ENCODE measurements around the gene INCA1. TPM values are rescaled to one million over a fixed set of nuclear protein-coding genes. Genes with fewer than 3 reads are reported as not detected.
A peak's percentile ranks its signal among the peaks of the same experiment; 100 is the strongest.

The INCA1 gene
- total RNA-seq, 4 donors from 2014 or later = 1.0 to 2.3 (median 1.4) TPM

GRCh38 chr17:5014357-5014756 lies 17.0 kb upstream of the INCA1 start:
- no peak for DNase-seq
- Histone ChIP-seq H3K9me3 (no peaks in the 10 kb centered on the region), H3K36me3 (peaks cover 32 to 56% of the 10 kb centered on the region in 2 donors), H3K27me3 (no peaks in the 10 kb centered on the region), H3K4me1 (no peaks in the 10 kb centered on the region), H3K4me3 (replicated peaks in 1 of 3) (no peak overlapping the region), H3K27ac (no peak overlapping the region)
- WGBS, 2 donors = 94% methylated on average over 2 to 4 of the region's 4 CpGs
- TF ChIP-seq CTCF (IDR thresholded peaks at IDR 0.05) (no peak), POLR2A (IDR thresholded peaks at IDR 0.05) (no peak)
- intact Hi-C loops (cut with DNase I) = no loop called here

GRCh38 chr17:5011928-5012327 lies 14.6 kb upstream of the INCA1 start:
- no peaks in the 10 kb centered on the region for H3K9me3 ChIP-seq
- H3K4me3 ChIP-seq (replicated peaks in 1 of 3) = no peak overlapping the region
- no peaks in the 10 kb centered on the region for H3K27me3 ChIP-seq
- no peaks in the 10 kb centered on the region for H3K4me1 ChIP-seq
- DNase-seq = no peak
- peaks cover 45 to 66% of the 10 kb centered on the region in 2 donors for H3K36me3 ChIP-seq
- TF ChIP-seq CTCF (IDR thresholded peaks at IDR 0.05) (no peak), POLR2A (IDR thresholded peaks at IDR 0.05) (no peak)
- H3K27ac ChIP-seq = no peak overlapping the region
- 78 to 84% methylated on average over 6 of the region's 6 CpGs for WGBS, 2 donors
- intact Hi-C loops (cut with DNase I) = no loop called here

DNA sequence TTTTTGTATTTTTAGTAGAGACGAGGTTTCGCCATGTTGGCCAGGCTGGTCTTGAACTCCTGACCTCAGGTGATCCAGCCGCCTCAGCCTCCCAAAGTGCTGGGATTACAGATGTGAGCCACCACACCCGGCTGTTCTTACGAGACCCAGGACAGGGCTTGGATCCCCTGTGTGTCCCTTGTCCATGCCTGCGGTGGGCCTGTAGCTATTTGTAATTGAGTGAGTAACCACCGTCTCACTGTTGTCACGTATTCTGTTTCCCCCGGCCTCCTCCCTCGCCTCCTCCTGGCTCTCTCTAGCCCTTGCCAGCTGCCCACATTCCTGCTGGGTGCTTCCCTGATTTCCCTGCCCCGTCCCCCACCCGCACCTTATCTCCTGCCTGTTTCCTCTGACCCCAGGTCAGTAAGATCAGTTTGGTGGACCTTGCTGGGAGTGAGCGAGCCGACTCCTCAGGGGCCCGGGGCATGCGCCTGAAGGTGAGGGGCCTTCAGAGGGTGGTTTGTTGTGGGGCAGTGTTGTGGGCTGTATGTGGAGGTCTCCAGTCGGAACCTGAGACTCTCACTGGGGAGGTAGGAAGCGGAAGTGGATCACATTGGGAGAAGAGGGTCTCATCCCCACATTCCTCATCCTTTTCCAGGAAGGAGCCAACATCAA lies 6.0 kb upstream of the INCA1 start:
- 97% methylated on average over 17 to 18 of the region's 18 CpGs for WGBS, 2 donors
- intact Hi-C loops (cut with DNase I) = no loop called here
- H3K36me3 ChIP-seq = peaks cover 73% of the 10 kb centered on the region in 2 donors
- H3K4me1 ChIP-seq = peaks cover 14 to 18% of the 10 kb centered on the region in 2 donors
- H3K27ac ChIP-seq = no peak overlapping the region
- H3K4me3 ChIP-seq (replicated peaks in 1 of 3) = no peak overlapping the region
- DNase-seq = no peak
- no peaks in the 10 kb centered on the region for H3K27me3 ChIP-seq
- no peak for TF ChIP-seq CTCF (IDR thresholded peaks at IDR 0.05)
- TF ChIP-seq POLR2A (IDR thresholded peaks at IDR 0.05) = no peak
- H3K9me3 ChIP-seq = no peaks in the 10 kb centered on the region

GRCh38 chr17:5002121-5002788 lies 4.9 kb upstream of the INCA1 start:
- Histone ChIP-seq H3K4me1 (peaks cover 15 to 18% of the 10 kb centered on the region in 2 donors), H3K36me3 (peaks cover 63% of the 10 kb centered on the region in 2 donors), H3K4me3 (replicated peaks in 1 of 3) (no peak overlapping the region), H3K27ac (no peak overlapping the region), H3K9me3 (no peaks in the 10 kb centered on the region), H3K27me3 (no peaks in the 10 kb centered on the region)
- no peak for TF ChIP-seq CTCF (IDR thresholded peaks at IDR 0.05)
- no peak for TF ChIP-seq POLR2A (IDR thresholded peaks at IDR 0.05)
- 94 to 95% methylated on average over 18 to 20 of the region's 20 CpGs for WGBS, 2 donors
- intact Hi-C loops (cut with DNase I) = no loop called here
- no peak for DNase-seq

GRCh38 chr17:5000237-5000639 lies 2.9 kb upstream of the INCA1 start:
- peak; percentile 54 to 62 for DNase-seq
- Histone ChIP-seq H3K4me1 (peaks cover 21 to 26% of the 10 kb centered on the region in 2 donors), H3K36me3 (peaks cover 42 to 43% of the 10 kb centered on the region in 2 donors), H3K27me3 (no peaks in the 10 kb centered on the region), H3K4me3 (replicated peaks in 1 of 3) (no peak overlapping the region), H3K27ac (no peak overlapping the region), H3K9me3 (no peaks in the 10 kb centered on the region)
- WGBS, 2 donors = 65 to 74% methylated on average over 7 to 11 of the region's 11 CpGs
- intact Hi-C loops (cut with DNase I) = no loop called here
- no peak for TF ChIP-seq CTCF (IDR thresholded peaks at IDR 0.05)
- no peak for TF ChIP-seq POLR2A (IDR thresholded peaks at IDR 0.05)
